ENCODE results near the gene NBEAL1.

DNA sequence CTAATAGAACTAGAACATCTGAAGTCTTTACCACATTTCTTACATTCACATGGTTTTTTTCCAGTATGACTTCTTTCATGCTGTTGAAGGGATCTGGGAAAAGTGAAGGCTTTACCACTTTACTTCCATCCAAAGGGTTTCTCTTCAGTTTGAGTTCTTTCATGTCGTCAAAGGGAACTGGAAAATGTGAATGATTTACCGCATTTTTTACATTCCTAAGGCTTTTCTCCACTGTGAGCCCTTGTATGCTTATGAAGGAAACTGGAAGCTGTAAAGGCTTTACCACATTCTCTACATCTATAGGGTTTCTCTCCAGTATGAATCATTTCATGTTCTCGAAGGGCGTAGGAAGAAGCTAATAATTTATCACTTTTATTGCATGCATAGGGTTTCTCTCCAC lies 46.7 kb downstream of the NBEAL1 start:
- TF ChIP-seq POLR2A (IDR thresholded peaks at IDR 0.05; ENCODE audit: low read depth, low read length) (no peak), POLR2AphosphoS5 (IDR thresholded peaks at IDR 0.05; ENCODE audit: low read depth, low read length) (no peak), TAF1 (IDR thresholded peaks at IDR 0.05; ENCODE audit: borderline replicate concordance, low read depth, low read length) (no peak)

All from GM12892 (cell line).